ENCODE results near the gene CCNA1.

CCNA1 gene

GRCh38 chr13:36450534-36450933 lies 18.2 kb downstream of the CCNA1 start:
- no peak for DNase-seq (ENCODE audit: low read depth)
- in situ Hi-C loops (cut with HindIII; ENCODE audit: low sequenced_read_pairs), result loop anchor here (10.0 kb wide), 1 partner anchor 284 kb away; no protein-coding TSS in a partner anchor
- no peak overlapping the region for H3K4me3 ChIP-seq (ENCODE audit: low read depth, low read length)
- TF ChIP-seq CTCF (IDR thresholded peaks at IDR 0.05; ENCODE audit: low read depth, low read length, missing control alignments), result no peak

- no peak overlapping the region for H3K4me3 ChIP-seq (ENCODE audit: low read depth, low read length)
- no peak for DNase-seq (ENCODE audit: low read depth)
- peak; percentile 46 for TF ChIP-seq CTCF (IDR thresholded peaks at IDR 0.05; ENCODE audit: low read depth, low read length, missing control alignments)
- in situ Hi-C loops (cut with HindIII; ENCODE audit: low sequenced_read_pairs), result loop anchor here (10.0 kb wide), 1 partner anchor 281 kb away; no protein-coding TSS in a partner anchor
Observed at GRCh38 chr13:36453516-36453915, 21.2 kb downstream of the CCNA1 start.

- no peak for DNase-seq (ENCODE audit: low read depth)
- TF ChIP-seq CTCF (IDR thresholded peaks at IDR 0.05; ENCODE audit: low read depth, low read length, missing control alignments), result no peak
- in situ Hi-C loops (cut with HindIII; ENCODE audit: low sequenced_read_pairs), result loop anchor here (10.0 kb wide), 1 partner anchor 281 kb away; no protein-coding TSS in a partner anchor
- H3K4me3 ChIP-seq (ENCODE audit: low read depth, low read length), result no peak overlapping the region
Observed at GRCh38 chr13:36454121-36454520, 21.8 kb downstream of the CCNA1 start.

GRCh38 chr13:36454987-36455386 lies 22.7 kb downstream of the CCNA1 start:
- in situ Hi-C loops (cut with HindIII; ENCODE audit: low sequenced_read_pairs), result loop anchor here (10.0 kb wide), 1 partner anchor 280 kb away; no protein-coding TSS in a partner anchor
- no peak for DNase-seq (ENCODE audit: low read depth)
- no peak overlapping the region for H3K4me3 ChIP-seq (ENCODE audit: low read depth, low read length)
- TF ChIP-seq CTCF (IDR thresholded peaks at IDR 0.05; ENCODE audit: low read depth, low read length, missing control alignments), result no peak

- no peak for TF ChIP-seq CTCF (IDR thresholded peaks at IDR 0.05; ENCODE audit: low read depth, low read length, missing control alignments)
- in situ Hi-C loops (cut with HindIII; ENCODE audit: low sequenced_read_pairs), result loop anchor here (10.0 kb wide), 1 partner anchor 278 kb away; no protein-coding TSS in a partner anchor
- no peak for DNase-seq (ENCODE audit: low read depth)
- H3K4me3 ChIP-seq (ENCODE audit: low read depth, low read length), result no peak overlapping the region
Observed at GRCh38 chr13:36456577-36456976, 24.3 kb downstream of the CCNA1 start.

GRCh38 chr13:36461506-36461905 lies 29.2 kb downstream of the CCNA1 start:
- no peak overlapping the region for H3K4me3 ChIP-seq (ENCODE audit: low read depth, low read length)
- in situ Hi-C loops (cut with HindIII; ENCODE audit: low sequenced_read_pairs), result no loop called here
- no peak for TF ChIP-seq CTCF (IDR thresholded peaks at IDR 0.05; ENCODE audit: low read depth, low read length, missing control alignments)
- DNase-seq (ENCODE audit: low read depth), result no peak
